Upper lobe of right lung (tissue), 1 donor: ENCODE data around the gene PDLIM5. TPM values are rescaled to one million over a fixed set of nuclear protein-coding genes. Genes with fewer than 3 reads are reported as not detected.

Experiments used
- ATAC-seq: fragments of 200-7000 bp; cut with Tn5 transposase; one replicate; pipeline ENCODE4 v1.9.1; 2020; ENCODE audit warnings: mild to moderate bottlenecking, moderate library complexity
- DNase-seq: peaks from one replicate; pipeline ENCODE4 v3.0.0-alpha.2; 2020
- H3K27ac ChIP-seq: fragments of 200-600 bp; one replicate; pipeline ENCODE4 v1.8.0; 2022
- H3K27me3 ChIP-seq: fragments of 200-600 bp; one replicate; pipeline ENCODE4 v1.8.0; 2022; ENCODE audit warnings: mild to moderate bottlenecking
- H3K36me3 ChIP-seq: fragments of 200-600 bp; one replicate; pipeline ENCODE4 v1.8.0; 2022
- H3K4me1 ChIP-seq: fragments of 200-600 bp; one replicate; pipeline ENCODE4 v1.8.0; 2022
- H3K4me3 ChIP-seq: fragments of 200-600 bp; one replicate; pipeline ENCODE4 v1.8.0; 2022; ENCODE audit warnings: mild to moderate bottlenecking
- H3K9me3 ChIP-seq: fragments of 200-600 bp; one replicate; pipeline ENCODE4 v1.8.0; 2022
- CTCF ChIP-seq: fragments of 200-600 bp; IDR thresholded peaks from one replicate; pipeline ENCODE4 v1.8.0; 2022; ENCODE audit warnings: antibody characterized with exemption
- intact Hi-C: fragments of 100-400 bp; cut with DNase I; formaldehyde crosslinking; loops from one replicate; pipeline ENCODE4 v1.11.0; 2022
- total RNA-seq: library from RNA; stranded (reverse); fragmentation: NEBNext Ultra II Directional; extraction: Animal tissue kit (Norgen Biotek cat#: 25700); gene quantifications from one replicate; pipeline ENCODE4 v1.2.1, GENCODE V29; 2021
- donor health status: DM: no; HTN: yes; CAD: no; lungs with severe emphysema.

Gene PDLIM5
- total RNA-seq, 1 donor from 2014 or later = 82.8 TPM

GRCh38 chr4:94408549-94409374, 43.0 kb upstream of the PDLIM5 start:
- peaks cover 6% of the 10 kb centered on the region for H3K4me1 ChIP-seq
- H3K36me3 ChIP-seq = no peaks in the 10 kb centered on the region
- DNase-seq (no peak), ATAC-seq (no peak)
- no peak for TF ChIP-seq CTCF
- intact Hi-C loops = loop anchor here (5.0 kb wide), 1 partner anchor 189 kb away; no protein-coding TSS in a partner anchor
- no peaks in the 10 kb centered on the region for H3K9me3 ChIP-seq
- no peak overlapping the region for H3K4me3 ChIP-seq
- H3K27ac ChIP-seq = no peak overlapping the region
- H3K27me3 ChIP-seq = no peaks in the 10 kb centered on the region

DNA sequence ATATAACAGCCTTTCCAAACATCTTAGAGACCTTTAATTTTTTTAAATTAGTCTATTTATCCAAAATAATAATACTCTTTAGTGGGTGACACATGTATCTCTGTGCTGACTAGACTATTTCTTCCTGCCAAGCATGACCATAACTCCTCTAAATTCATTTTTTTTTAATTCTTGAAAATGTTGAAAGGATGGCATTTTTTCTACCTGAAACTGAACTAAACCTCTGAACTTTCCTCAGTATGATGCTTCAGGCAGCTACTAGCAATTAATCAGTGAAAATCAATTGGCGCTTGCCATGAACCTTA, 42.4 kb upstream of the PDLIM5 start:
- no peaks in the 10 kb centered on the region for H3K9me3 ChIP-seq
- ATAC-seq (no peak), DNase-seq (no peak)
- H3K27me3 ChIP-seq = no peaks in the 10 kb centered on the region
- no peaks in the 10 kb centered on the region for H3K36me3 ChIP-seq
- intact Hi-C loops = loop anchor here (5.0 kb wide), 1 partner anchor 188 kb away; no protein-coding TSS in a partner anchor
- H3K4me3 ChIP-seq = no peak overlapping the region
- H3K4me1 ChIP-seq = peaks cover 6% of the 10 kb centered on the region
- no peak overlapping the region for H3K27ac ChIP-seq
- no peak for TF ChIP-seq CTCF

DNA sequence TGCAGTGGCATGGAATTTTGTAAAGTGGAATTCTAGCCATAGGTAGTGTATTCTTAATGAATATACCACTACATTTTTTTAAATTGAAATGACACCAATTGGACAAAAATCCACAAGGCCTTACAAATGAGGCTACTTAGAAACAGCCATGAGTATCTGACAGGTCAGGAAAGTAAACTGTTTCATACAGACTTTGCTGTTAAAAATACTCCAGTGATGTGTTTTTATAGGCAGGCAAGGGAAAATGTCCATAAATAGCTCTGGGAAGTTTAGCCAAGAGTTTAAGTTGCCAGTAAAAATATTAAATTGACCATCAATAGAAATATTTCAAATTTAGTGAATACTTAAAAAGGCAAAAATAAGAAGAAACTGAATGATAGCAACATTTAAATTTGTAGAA, 41.8 kb upstream of the PDLIM5 start:
- H3K27ac ChIP-seq = no peak overlapping the region
- no peak overlapping the region for H3K4me3 ChIP-seq
- no peak for ATAC-seq
- intact Hi-C loops = loop anchor here (5.0 kb wide), 1 partner anchor 187 kb away; no protein-coding TSS in a partner anchor
- TF ChIP-seq CTCF = no peak
- H3K4me1 ChIP-seq = peaks cover 6% of the 10 kb centered on the region
- H3K9me3 ChIP-seq = no peaks in the 10 kb centered on the region
- H3K36me3 ChIP-seq = no peaks in the 10 kb centered on the region
- no peak for DNase-seq
- H3K27me3 ChIP-seq = no peaks in the 10 kb centered on the region

DNA sequence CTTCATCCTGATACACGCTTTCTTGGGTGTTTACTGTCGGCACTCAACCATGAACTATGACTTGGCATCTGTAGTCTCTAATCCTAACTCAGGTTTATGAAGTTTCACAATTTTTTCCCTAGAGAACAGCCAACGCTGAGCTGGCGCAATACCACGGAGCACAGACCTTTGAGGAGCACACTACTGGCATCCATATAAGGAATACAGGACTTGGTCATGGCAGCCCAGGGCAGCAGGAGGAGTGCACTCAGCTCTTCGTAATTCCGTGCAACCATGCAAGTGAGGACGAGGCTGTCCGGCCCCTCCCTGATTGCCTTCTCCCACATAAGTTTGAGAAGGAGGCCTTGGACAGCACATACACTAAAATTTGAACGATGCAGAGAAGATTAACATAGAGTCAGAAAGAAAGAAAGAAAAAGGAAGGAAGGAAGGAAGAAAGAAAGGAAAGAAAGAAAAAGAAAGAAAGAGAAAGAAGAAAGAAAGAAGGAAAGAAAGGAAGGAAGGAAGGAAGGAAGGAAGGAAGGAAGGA, 41.0 kb upstream of the PDLIM5 start:
- H3K9me3 ChIP-seq = no peaks in the 10 kb centered on the region
- H3K4me1 ChIP-seq = peaks cover 6% of the 10 kb centered on the region
- no peak for TF ChIP-seq CTCF
- H3K36me3 ChIP-seq = no peaks in the 10 kb centered on the region
- DNase-seq (no peak), ATAC-seq (peak; percentile 53)
- no peak overlapping the region for H3K4me3 ChIP-seq
- no peaks in the 10 kb centered on the region for H3K27me3 ChIP-seq
- H3K27ac ChIP-seq = no peak overlapping the region
- intact Hi-C loops = no loop called here

GRCh38 chr4:94411296-94411695, 40.4 kb upstream of the PDLIM5 start:
- intact Hi-C loops = no loop called here

More at GRCh38 chr4:94411296-94411695, 40.4 kb upstream of the PDLIM5 start:
- Histone ChIP-seq H3K27me3 (no peaks in the 10 kb centered on the region), H3K36me3 (no peaks in the 10 kb centered on the region), H3K27ac (no peak overlapping the region), H3K4me3 (no peak overlapping the region), H3K4me1 (peaks cover 6% of the 10 kb centered on the region), H3K9me3 (no peaks in the 10 kb centered on the region)
- DNase-seq (no peak), ATAC-seq (no peak)
- no peak for TF ChIP-seq CTCF
